ENCODE measurements around the gene SYCP1.

DNA sequence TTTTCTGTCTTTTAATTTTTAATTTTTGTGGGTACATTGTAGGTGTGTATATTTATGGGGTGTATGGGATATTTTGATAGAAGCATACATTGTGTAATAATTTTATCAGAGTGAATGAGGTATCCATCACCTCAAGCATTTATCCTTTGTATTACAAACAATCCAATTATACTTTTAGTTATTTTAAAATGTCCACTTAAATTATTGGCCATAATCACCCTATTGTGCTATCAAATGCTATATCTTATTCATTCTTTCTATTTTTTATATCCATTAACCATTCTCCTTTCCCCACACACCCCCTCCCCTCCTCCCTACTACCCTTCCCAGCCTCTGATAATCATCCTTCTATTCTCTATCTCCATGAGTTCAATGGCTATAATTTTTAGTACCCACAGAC lies 104.8 kb downstream of the SYCP1 start:
- TF ChIP-seq EZH2 (IDR thresholded peaks at IDR 0.05; ENCODE audit: low read depth, unreplicated experiment) (no peak), EZH2phosphoT487 (IDR thresholded peaks at IDR 0.05; ENCODE audit: unreplicated experiment) (no peak), CREB1 (CRISPR knock-in tag; IDR thresholded peaks at IDR 0.05; ENCODE audit: low read depth) (no peak), POLR2AphosphoS5 (IDR thresholded peaks at IDR 0.05; ENCODE audit: low read depth) (no peak), NANOG (IDR thresholded peaks at IDR 0.05; ENCODE audit: borderline replicate concordance) (no peak), ZNF114 (CRISPR knock-in tag; IDR thresholded peaks at IDR 0.05) (no peak)
- TF ChIP-seq, protein P1, sequence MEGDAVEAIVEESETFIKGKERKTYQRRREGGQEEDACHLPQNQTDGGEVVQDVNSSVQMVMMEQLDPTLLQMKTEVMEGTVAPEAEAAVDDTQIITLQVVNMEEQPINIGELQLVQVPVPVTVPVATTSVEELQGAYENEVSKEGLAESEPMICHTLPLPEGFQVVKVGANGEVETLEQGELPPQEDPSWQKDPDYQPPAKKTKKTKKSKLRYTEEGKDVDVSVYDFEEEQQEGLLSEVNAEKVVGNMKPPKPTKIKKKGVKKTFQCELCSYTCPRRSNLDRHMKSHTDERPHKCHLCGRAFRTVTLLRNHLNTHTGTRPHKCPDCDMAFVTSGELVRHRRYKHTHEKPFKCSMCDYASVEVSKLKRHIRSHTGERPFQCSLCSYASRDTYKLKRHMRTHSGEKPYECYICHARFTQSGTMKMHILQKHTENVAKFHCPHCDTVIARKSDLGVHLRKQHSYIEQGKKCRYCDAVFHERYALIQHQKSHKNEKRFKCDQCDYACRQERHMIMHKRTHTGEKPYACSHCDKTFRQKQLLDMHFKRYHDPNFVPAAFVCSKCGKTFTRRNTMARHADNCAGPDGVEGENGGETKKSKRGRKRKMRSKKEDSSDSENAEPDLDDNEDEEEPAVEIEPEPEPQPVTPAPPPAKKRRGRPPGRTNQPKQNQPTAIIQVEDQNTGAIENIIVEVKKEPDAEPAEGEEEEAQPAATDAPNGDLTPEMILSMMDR (conservative IDR thresholded peaks at IDR 0.05; ENCODE audit: low read depth in 2 of 2): no peak
